BLaER1 (cell line): ENCODE data around the gene TMEM9.

ENCODE experiments used
- H3K27ac ChIP-seq: shearing (Covaris generic); formaldehyde crosslinking; 2 replicates; pipeline ENCODE4 v1.8.1; 2022
- H3K27me3 ChIP-seq: shearing (Covaris generic); formaldehyde crosslinking; 2 replicates; pipeline ENCODE4 v1.8.1; 2022
- H3K36me3 ChIP-seq: shearing (Covaris generic); formaldehyde crosslinking; 2 replicates; pipeline ENCODE4 v1.8.1; 2022
- H3K4me1 ChIP-seq: shearing (Covaris generic); formaldehyde crosslinking; 2 replicates; pipeline ENCODE4 v1.8.1; 2022
- H3K4me2 ChIP-seq: shearing (Covaris generic); formaldehyde crosslinking; 2 replicates; pipeline ENCODE4 v1.8.1; 2022
- H3K4me3 ChIP-seq: shearing (Covaris generic); formaldehyde crosslinking; 2 replicates; pipeline ENCODE4 v1.8.1; 2022
- H3K9ac ChIP-seq: shearing (Covaris generic); formaldehyde crosslinking; 2 replicates; pipeline ENCODE4 v1.8.1; 2022
- H3K9me3 ChIP-seq: shearing (Covaris generic); formaldehyde crosslinking; 2 replicates; pipeline ENCODE4 v1.8.1; 2022
- H4K20me1 ChIP-seq: shearing (Covaris generic); formaldehyde crosslinking; 2 replicates; pipeline ENCODE4 v1.8.1; 2022
- Cebpa-rat ChIP-seq: shearing (Covaris generic); IDR thresholded peaks from 2 replicates; pipeline ENCODE4 v1.8.1; 2022

The TMEM9 gene

DNA sequence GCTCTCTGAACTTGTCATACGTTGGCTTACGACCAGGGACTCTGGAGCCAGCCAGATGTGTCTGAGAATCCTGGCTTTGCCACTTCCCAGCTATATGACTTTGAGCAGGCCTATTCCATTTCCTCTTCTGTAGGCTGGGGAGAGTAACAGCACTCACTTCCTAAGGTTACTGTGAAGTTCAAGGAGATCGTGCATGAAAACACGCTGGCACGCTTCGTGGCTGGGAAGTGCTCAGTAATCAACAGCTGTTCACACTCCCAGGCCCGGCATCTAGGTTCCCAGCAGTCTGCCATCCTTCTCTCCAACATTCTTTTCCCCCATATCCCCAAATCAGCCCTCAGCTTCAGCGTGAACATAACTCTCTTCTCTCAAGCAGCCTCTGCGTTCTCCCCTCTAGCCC, 29.3 kb downstream of the TMEM9 start:
- Histone ChIP-seq H3K36me3 (no peaks in the 10 kb centered on the region), H3K9me3 (no peaks in the 10 kb centered on the region), H3K4me1 (peaks cover 89% of the 10 kb centered on the region), H3K27me3 (no peaks in the 10 kb centered on the region), H3K9ac (no peak overlapping the region), H3K4me3 (no peak overlapping the region), H3K4me2 (peak overlapping the region; percentile 93), H3K27ac (no peak overlapping the region; the same call in 1 of the 2 replicates), H4K20me1 (no peaks in the 10 kb centered on the region)
- TF ChIP-seq Cebpa-rat = no peak

- Histone ChIP-seq H3K9me3 (no peaks in the 10 kb centered on the region), H3K4me2 (peak overlapping the region; percentile 93), H3K4me1 (peaks cover 89% of the 10 kb centered on the region), H3K27me3 (no peaks in the 10 kb centered on the region), H3K36me3 (no peaks in the 10 kb centered on the region), H3K9ac (no peak overlapping the region), H4K20me1 (no peaks in the 10 kb centered on the region), H3K4me3 (no peak overlapping the region), H3K27ac (no peak overlapping the region)
- no peak for TF ChIP-seq Cebpa-rat
These were observed 30.4 kb downstream of the TMEM9 start for GRCh38 chr1:201123866-201124265.

- Histone ChIP-seq H3K9me3 (no peaks in the 10 kb centered on the region), H3K27me3 (no peaks in the 10 kb centered on the region), H3K9ac (no peak overlapping the region), H3K4me2 (peak overlapping the region; percentile 78), H4K20me1 (no peaks in the 10 kb centered on the region), H3K4me1 (peaks cover 86% of the 10 kb centered on the region), H3K27ac (peak overlapping the region; percentile 14; the same call in 1 of the 2 replicates), H3K36me3 (no peaks in the 10 kb centered on the region), H3K4me3 (no peak overlapping the region)
- no peak for TF ChIP-seq Cebpa-rat
These were observed 31.8 kb downstream of the TMEM9 start for GRCh38 chr1:201122321-201122957.

DNA sequence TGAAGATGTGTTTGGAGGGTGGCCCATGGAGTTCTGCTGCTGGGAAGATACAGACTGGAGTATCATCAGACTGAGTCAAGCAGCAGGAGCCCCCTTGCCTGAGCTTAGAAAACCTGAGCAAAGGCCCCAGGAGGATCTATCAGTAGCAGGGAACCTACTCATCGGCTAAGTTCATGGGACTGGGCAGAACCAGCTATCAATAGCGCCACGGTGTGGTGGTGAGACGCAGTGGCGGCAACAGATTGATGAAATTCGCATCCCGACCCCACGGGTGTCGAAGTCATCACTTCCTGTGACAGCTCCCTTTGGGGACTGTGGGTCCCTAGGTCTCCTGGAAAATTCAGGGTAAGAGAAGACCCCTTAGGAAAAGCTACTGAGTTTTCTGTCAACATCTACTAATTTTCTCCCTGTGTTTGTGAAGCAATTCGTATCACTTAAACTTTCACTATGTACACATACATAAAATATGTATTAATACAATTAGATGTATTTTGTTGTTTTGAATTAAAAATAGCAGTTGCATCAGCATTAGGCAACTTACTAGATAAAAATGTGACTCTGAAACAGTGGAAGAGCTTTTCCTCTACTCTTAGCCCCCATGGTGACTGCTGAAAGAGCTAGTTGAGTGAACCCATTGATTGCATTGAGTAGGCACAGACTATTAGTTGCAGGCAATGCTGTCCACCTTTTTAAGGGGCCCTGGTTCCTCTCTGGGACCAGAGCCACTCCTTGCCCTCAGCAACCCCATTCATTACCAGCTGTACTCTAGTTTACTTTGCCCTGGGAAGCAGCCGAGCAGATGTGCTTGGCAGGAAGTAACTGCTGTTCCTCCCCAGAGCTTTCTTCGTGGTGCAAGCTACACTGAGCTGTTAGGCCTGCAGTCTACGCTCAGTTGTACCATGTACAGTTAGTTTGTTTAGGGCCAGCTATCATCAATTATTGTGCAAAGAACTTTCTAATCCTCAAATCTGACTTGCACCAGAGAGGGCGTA, 34.8 kb downstream of the TMEM9 start:
- Histone ChIP-seq H3K9me3 (no peaks in the 10 kb centered on the region), H3K9ac (peak overlapping the region; percentile 36), H3K36me3 (peaks cover 10% of the 10 kb centered on the region; the same call in 1 of the 2 replicates), H3K27ac (peak overlapping the region; percentile 85), H4K20me1 (no peaks in the 10 kb centered on the region), H3K4me1 (peaks cover 77% of the 10 kb centered on the region), H3K4me2 (peak overlapping the region; percentile 78), H3K27me3 (no peaks in the 10 kb centered on the region), H3K4me3 (peak overlapping the region; percentile 2; the same call in 1 of the 2 replicates)
- no peak for TF ChIP-seq Cebpa-rat

GRCh38 chr1:201116091-201116490, 38.2 kb downstream of the TMEM9 start:
- H3K4me3 ChIP-seq = no peak overlapping the region
- H3K27ac ChIP-seq = no peak overlapping the region
- no peak for TF ChIP-seq Cebpa-rat
- no peaks in the 10 kb centered on the region for H3K27me3 ChIP-seq
- H3K36me3 ChIP-seq = peaks cover 10% of the 10 kb centered on the region; the same call in 1 of the 2 replicates
- H3K9ac ChIP-seq = no peak overlapping the region
- H3K4me1 ChIP-seq = peaks cover 73% of the 10 kb centered on the region
- H4K20me1 ChIP-seq = no peaks in the 10 kb centered on the region
- peak overlapping the region; percentile 89 for H3K4me2 ChIP-seq
- no peaks in the 10 kb centered on the region for H3K9me3 ChIP-seq

DNA sequence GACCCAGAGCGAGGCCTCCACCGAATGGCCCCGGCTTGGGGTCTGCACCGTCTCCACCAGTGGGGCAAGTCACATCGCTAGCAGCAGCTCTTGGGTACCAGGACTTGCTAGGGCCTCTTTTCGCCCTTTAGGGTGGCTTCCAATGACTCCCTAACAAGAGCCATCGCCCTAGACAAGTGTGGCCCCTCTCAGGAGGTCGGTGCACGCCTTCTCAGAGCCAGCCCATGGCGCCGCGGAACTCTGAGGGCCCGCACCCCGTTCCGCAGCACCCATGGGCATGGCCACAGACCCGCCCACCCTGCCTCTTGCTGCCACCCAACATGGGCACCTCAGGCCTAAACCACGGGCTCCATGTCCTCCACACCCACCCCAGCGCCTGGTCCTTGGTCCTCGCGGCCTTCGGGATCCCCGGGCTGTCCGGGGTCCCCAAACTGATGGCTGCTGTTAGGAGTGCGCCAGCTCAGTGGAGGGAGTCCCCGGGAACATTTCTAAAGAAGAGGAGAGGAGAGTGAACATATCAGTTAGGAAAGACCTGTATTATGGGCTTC, 38.8 kb downstream of the TMEM9 start:
- Histone ChIP-seq H4K20me1 (no peaks in the 10 kb centered on the region), H3K27ac (peak overlapping the region; percentile 55; the same call in 1 of the 2 replicates), H3K9ac (0 out of 2 replicates have a peak overlapping the region, but pooled peaks have one; percentile 81), H3K4me3 (peak overlapping the region; percentile 71), H3K27me3 (no peaks in the 10 kb centered on the region), H3K4me2 (peak overlapping the region; percentile 89), H3K4me1 (peaks cover 72% of the 10 kb centered on the region), H3K9me3 (no peaks in the 10 kb centered on the region), H3K36me3 (peaks cover 10% of the 10 kb centered on the region; the same call in 1 of the 2 replicates)
- TF ChIP-seq Cebpa-rat = no peak

- Histone ChIP-seq H3K9me3 (no peaks in the 10 kb centered on the region), H3K4me2 (peak overlapping the region; percentile 89), H4K20me1 (no peaks in the 10 kb centered on the region), H3K9ac (peak overlapping the region; percentile 81), H3K27me3 (no peaks in the 10 kb centered on the region), H3K36me3 (peaks cover 10% of the 10 kb centered on the region; the same call in 1 of the 2 replicates), H3K4me3 (peak overlapping the region; percentile 71), H3K27ac (peak overlapping the region; percentile 83), H3K4me1 (peaks cover 62% of the 10 kb centered on the region)
- TF ChIP-seq Cebpa-rat = no peak
These were observed 39.8 kb downstream of the TMEM9 start for GRCh38 chr1:201114245-201115131.

DNA sequence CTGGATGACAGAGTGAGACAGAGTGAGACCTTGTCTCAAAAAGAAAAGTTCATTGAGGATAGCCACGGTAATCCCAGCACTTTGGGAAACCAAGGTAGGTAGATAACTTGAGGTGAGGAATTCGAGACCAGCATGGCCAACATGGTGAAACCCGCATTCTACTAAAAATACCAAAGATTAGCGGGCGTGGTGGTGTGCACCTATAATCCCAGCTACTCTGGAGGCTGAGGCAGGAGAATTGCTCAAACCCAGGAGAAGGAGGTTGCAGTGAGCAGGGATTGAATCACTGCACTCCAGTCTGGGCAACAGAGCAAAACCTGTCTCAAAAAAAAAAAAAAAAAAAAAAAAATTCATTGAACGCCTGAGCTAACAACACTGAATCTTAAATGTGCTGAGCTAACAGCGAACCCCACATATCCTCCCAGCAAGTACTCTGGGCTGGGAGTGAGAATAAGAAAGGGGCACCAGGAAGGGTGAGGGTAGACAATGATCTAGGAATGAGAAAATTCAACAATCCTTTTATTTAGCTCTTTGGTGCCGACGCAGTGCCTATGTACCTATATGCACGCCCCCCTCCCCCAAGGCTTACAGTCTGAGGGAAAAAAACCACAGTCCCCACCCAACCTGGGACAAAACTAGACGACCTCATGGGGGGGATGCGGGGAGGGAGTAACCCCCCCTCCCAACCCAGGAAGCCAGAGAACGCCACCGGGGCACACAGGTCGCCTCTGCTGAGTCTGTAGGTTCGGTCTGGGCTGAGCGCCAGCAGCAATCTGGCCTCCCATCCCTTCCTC, 40.6 kb downstream of the TMEM9 start:
- no peaks in the 10 kb centered on the region for H3K27me3 ChIP-seq
- peak overlapping the region; percentile 83 for H3K27ac ChIP-seq
- H3K4me3 ChIP-seq = peak overlapping the region; percentile 71
- TF ChIP-seq Cebpa-rat = no peak
- no peaks in the 10 kb centered on the region for H3K9me3 ChIP-seq
- peak overlapping the region; percentile 81 for H3K9ac ChIP-seq
- peak overlapping the region; percentile 89 for H3K4me2 ChIP-seq
- H4K20me1 ChIP-seq = no peaks in the 10 kb centered on the region
- peaks cover 10% of the 10 kb centered on the region; the same call in 1 of the 2 replicates for H3K36me3 ChIP-seq
- peaks cover 57% of the 10 kb centered on the region for H3K4me1 ChIP-seq
